Activated naive CD4-positive, alpha-beta T cell treated with Interleukin-2 at 50 U/mL for 16 hours (primary cell): ENCODE data around the gene CD34.
A peak's percentile ranks its signal among the peaks of the same experiment; 100 is the strongest.

Experiments used
- DNase-seq: peaks from one replicate; pipeline ENCODE4 v3.0.0-alpha.2; 2020

CD34 gene

GRCh38 chr1:207850621-207851407 is 60.1 kb downstream of the CD34 start:
- DNase-seq, result no peak

- DNase-seq, result no peak
Measured at GRCh38 chr1:207849646-207850045, 61.3 kb downstream of the CD34 start.

- no peak for DNase-seq
Measured at GRCh38 chr1:207849016-207849415, 61.9 kb downstream of the CD34 start.

GRCh38 chr1:207848234-207848633 is 62.7 kb downstream of the CD34 start:
- DNase-seq, result peak; percentile 62

- no peak for DNase-seq
Measured at GRCh38 chr1:207847116-207847515, 63.8 kb downstream of the CD34 start.

- no peak for DNase-seq
Measured at GRCh38 chr1:207845109-207845508, 65.8 kb downstream of the CD34 start.

GRCh38 chr1:207844371-207844770 is 66.6 kb downstream of the CD34 start:
- no peak for DNase-seq

- DNase-seq, result no peak
Measured at GRCh38 chr1:207842506-207842905, 68.4 kb downstream of the CD34 start.

- DNase-seq, result no peak
Measured at GRCh38 chr1:207841901-207842300, 69.0 kb downstream of the CD34 start.

- DNase-seq, result no peak
Measured at GRCh38 chr1:207841293-207841692, 69.6 kb downstream of the CD34 start.

GRCh38 chr1:207840380-207840779 is 70.5 kb downstream of the CD34 start:
- no peak for DNase-seq

- no peak for DNase-seq
Measured at GRCh38 chr1:207839083-207839413, 71.9 kb downstream of the CD34 start.

GRCh38 chr1:207838156-207839082 is 72.5 kb downstream of the CD34 start:
- DNase-seq, result no peak

- no peak for DNase-seq
Measured at GRCh38 chr1:207837673-207838072, 73.3 kb downstream of the CD34 start.

- no peak for DNase-seq
Measured at GRCh38 chr1:207836591-207837347, 74.2 kb downstream of the CD34 start.

- DNase-seq, result no peak
Measured at GRCh38 chr1:207835958-207836357, 75.0 kb downstream of the CD34 start.

GRCh38 chr1:207833956-207834660 is 76.8 kb downstream of the CD34 start:
- no peak for DNase-seq

GRCh38 chr1:207833381-207833780 is 77.5 kb downstream of the CD34 start:
- no peak for DNase-seq

- no peak for DNase-seq
Measured at GRCh38 chr1:207832796-207833195, 78.1 kb downstream of the CD34 start.

GRCh38 chr1:207831517-207832327 is 79.2 kb downstream of the CD34 start:
- DNase-seq, result peak; percentile 63
